ENCODE results near the gene IRS1. TPM values are rescaled to one million over a fixed set of nuclear protein-coding genes. Genes with fewer than 3 reads are reported as not detected.
A peak's percentile ranks its signal among the peaks of the same experiment; 100 is the strongest.

Gene IRS1
- polyA plus RNA-seq, 1 donor (not counting 4 experiments of a cell fraction or from before 2014, with no cell fraction given): 11.2 TPM

- no peaks in the 10 kb centered on the region for H4K20me1 ChIP-seq (ENCODE audit: control insufficient read depth, extremely low read depth, insufficient read depth, low read length)
- H3K9me1 ChIP-seq (ENCODE audit: control insufficient read depth, extremely low read depth, insufficient read depth, low read length): no peaks in the 10 kb centered on the region
- H3K4me2 ChIP-seq (ENCODE audit: control insufficient read depth, extremely low read depth, insufficient read depth, low read depth, low read length): no peak overlapping the region
- H2AFZ ChIP-seq (ENCODE audit: control insufficient read depth, low read length): no peak overlapping the region
- TF ChIP-seq CTCF (optimal IDR thresholded peaks at IDR 0.05 in 1 of 3, IDR thresholded peaks at IDR 0.05 in 1 of 3, conservative IDR thresholded peaks at IDR 0.05 in 1 of 3; ENCODE audit: extremely low read depth in 1 of 3, insufficient read depth in 2 of 3, low read length in 3 of 3): no peak
- TF ChIP-seq EZH2 (IDR thresholded peaks at IDR 0.05; ENCODE audit: low read length): no peak
- dilution Hi-C loops (cut with MboI; ENCODE audit: extremely low pct_ligation_motif_present, low sequenced_read_pairs): no loop called here
- no peaks in the 10 kb centered on the region for H3K79me2 ChIP-seq (ENCODE audit: control insufficient read depth, insufficient read depth, low read length)
- DNase-seq (ENCODE audit: low read depth, low spot score): no peak
- peak; percentile 65 for FAIRE-seq
- no peak overlapping the region for H3K4me3 ChIP-seq (ENCODE audit: control insufficient read depth in 2 of 3, extremely low read depth in 1 of 3, insufficient read depth in 2 of 3, low read depth in 1 of 3, low read length in 3 of 3)
- no peak overlapping the region for H3K27ac ChIP-seq (ENCODE audit: control insufficient read depth, insufficient read depth, low read length)
- peaks cover 5% of the 10 kb centered on the region for H3K4me1 ChIP-seq (ENCODE audit: control insufficient read depth, extremely low read depth, insufficient read depth, low read length)
- no peak overlapping the region for H3K9ac ChIP-seq (ENCODE audit: control insufficient read depth, extremely low read depth, insufficient read depth, low read length)
- no peaks in the 10 kb centered on the region for H3K27me3 ChIP-seq (ENCODE audit: control insufficient read depth, extremely low read depth, insufficient read depth, low read length)
- no peaks in the 10 kb centered on the region for H3K36me3 ChIP-seq (ENCODE audit: control insufficient read depth in 2 of 2, extremely low read depth in 1 of 2, insufficient read depth in 2 of 2, low read length in 2 of 2)
- no peaks in the 10 kb centered on the region for H3K9me3 ChIP-seq (ENCODE audit: control insufficient read depth, low read depth, low read length)
These were observed 108.4 kb downstream of the IRS1 start for GRCh38 chr2:226691255-226691654.

DNA sequence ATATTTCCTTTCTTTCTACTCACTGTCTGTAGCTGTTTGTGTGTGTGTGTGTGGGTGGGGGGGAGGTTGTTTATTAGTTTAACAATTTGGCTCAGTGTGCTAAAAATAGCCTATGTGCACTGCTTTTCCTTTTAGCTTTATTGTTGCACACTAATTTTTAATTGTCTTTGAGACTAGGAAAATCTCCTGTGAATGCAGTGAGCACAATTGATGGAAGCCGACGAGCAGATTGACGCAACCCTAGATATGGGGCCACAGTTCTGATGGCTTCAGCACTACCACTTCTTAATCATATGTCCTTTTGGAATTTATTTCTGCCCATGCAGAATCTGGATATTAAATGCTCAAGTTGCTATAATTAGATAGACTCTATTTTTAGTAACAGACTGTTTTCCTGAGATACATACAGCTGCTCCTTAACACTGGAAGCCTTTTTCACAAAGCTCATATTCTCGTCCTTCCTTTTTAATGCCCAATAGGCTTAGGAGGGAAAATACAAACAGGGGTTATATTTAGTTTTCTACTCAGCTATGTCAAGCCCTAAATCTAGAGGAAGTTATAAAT, 109.1 kb downstream of the IRS1 start:
- Histone ChIP-seq H3K4me3 (ENCODE audit: control insufficient read depth in 2 of 3, extremely low read depth in 1 of 3, insufficient read depth in 2 of 3, low read depth in 1 of 3, low read length in 3 of 3) (no peak overlapping the region), H3K4me1 (ENCODE audit: control insufficient read depth, extremely low read depth, insufficient read depth, low read length) (peaks cover 5% of the 10 kb centered on the region), H3K36me3 (ENCODE audit: control insufficient read depth in 2 of 2, extremely low read depth in 1 of 2, insufficient read depth in 2 of 2, low read length in 2 of 2) (no peaks in the 10 kb centered on the region), H3K27me3 (ENCODE audit: control insufficient read depth, extremely low read depth, insufficient read depth, low read length) (no peaks in the 10 kb centered on the region), H2AFZ (ENCODE audit: control insufficient read depth, low read length) (no peak overlapping the region), H4K20me1 (ENCODE audit: control insufficient read depth, extremely low read depth, insufficient read depth, low read length) (no peaks in the 10 kb centered on the region), H3K4me2 (ENCODE audit: control insufficient read depth, extremely low read depth, insufficient read depth, low read depth, low read length) (no peak overlapping the region), H3K9ac (ENCODE audit: control insufficient read depth, extremely low read depth, insufficient read depth, low read length) (no peak overlapping the region), H3K27ac (ENCODE audit: control insufficient read depth, insufficient read depth, low read length) (no peak overlapping the region), H3K9me3 (ENCODE audit: control insufficient read depth, low read depth, low read length) (no peaks in the 10 kb centered on the region), H3K79me2 (ENCODE audit: control insufficient read depth, insufficient read depth, low read length) (no peaks in the 10 kb centered on the region), H3K9me1 (ENCODE audit: control insufficient read depth, extremely low read depth, insufficient read depth, low read length) (no peaks in the 10 kb centered on the region)
- FAIRE-seq (no peak), DNase-seq (ENCODE audit: low read depth, low spot score) (no peak)
- dilution Hi-C loops (cut with MboI; ENCODE audit: extremely low pct_ligation_motif_present, low sequenced_read_pairs): no loop called here
- TF ChIP-seq CTCF (optimal IDR thresholded peaks at IDR 0.05 in 1 of 3, IDR thresholded peaks at IDR 0.05 in 1 of 3, conservative IDR thresholded peaks at IDR 0.05 in 1 of 3; ENCODE audit: extremely low read depth in 1 of 3, insufficient read depth in 2 of 3, low read length in 3 of 3): no peak

Data from keratinocyte (primary cell).